Right lobe of liver (tissue), 4 donors: ENCODE results near the gene GFOD1.

Experiments used
- POLR2A ChIP-seq: fragments of 450-650 bp; IDR thresholded peaks from one replicate; pipeline ENCODE4 v1.6.1; 2017; ENCODE audit warnings: antibody characterized with exemption, mild to moderate bottlenecking
- TF ChIP-seq, protein P1 (sequence below), 4 donors: fragments of 200-600 bp in 3 of 4; fragments of 450-650 bp in 1 of 4; IDR thresholded peaks; one replicate each; pipeline versions ENCODE4 v1.5.1 to v1.8.0; 2016 to 2022; ENCODE audit warnings: antibody characterized with exemption in 4 of 4, mild to moderate bottlenecking in 2 of 4
- donor health status: DM: no; HTN: no; CAD: no.
- donor health status: DM: no; HTN: no; CAD: no.
- donor health status: DM: no; HTN: yes; CAD: no.

DNA sequence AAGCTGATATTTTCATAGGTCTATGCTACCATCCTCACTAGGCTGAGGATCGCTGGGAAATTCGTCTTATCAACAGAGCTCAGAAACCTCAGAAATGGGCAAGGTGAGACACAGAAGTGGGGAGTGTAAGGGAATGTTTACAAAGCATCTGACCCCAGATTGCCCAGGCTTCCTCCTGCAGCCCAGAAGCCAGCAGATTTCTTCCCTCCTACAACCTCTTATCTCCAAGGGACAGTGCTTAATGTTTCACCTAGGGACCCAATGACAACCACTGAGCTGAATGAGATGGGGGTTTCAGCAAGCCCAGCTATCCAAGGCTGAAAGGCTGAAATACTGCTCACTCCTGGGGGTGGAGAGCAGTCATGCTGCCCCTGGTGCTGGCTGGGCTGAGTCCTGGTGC, 106.6 kb downstream of the GFOD1 start:
- TF ChIP-seq, protein P1, sequence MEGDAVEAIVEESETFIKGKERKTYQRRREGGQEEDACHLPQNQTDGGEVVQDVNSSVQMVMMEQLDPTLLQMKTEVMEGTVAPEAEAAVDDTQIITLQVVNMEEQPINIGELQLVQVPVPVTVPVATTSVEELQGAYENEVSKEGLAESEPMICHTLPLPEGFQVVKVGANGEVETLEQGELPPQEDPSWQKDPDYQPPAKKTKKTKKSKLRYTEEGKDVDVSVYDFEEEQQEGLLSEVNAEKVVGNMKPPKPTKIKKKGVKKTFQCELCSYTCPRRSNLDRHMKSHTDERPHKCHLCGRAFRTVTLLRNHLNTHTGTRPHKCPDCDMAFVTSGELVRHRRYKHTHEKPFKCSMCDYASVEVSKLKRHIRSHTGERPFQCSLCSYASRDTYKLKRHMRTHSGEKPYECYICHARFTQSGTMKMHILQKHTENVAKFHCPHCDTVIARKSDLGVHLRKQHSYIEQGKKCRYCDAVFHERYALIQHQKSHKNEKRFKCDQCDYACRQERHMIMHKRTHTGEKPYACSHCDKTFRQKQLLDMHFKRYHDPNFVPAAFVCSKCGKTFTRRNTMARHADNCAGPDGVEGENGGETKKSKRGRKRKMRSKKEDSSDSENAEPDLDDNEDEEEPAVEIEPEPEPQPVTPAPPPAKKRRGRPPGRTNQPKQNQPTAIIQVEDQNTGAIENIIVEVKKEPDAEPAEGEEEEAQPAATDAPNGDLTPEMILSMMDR (IDR thresholded peaks at IDR 0.05) = no peak
- TF ChIP-seq POLR2A = no peak
